ENCODE measurements around the gene RAPH1.

The RAPH1 gene

DNA sequence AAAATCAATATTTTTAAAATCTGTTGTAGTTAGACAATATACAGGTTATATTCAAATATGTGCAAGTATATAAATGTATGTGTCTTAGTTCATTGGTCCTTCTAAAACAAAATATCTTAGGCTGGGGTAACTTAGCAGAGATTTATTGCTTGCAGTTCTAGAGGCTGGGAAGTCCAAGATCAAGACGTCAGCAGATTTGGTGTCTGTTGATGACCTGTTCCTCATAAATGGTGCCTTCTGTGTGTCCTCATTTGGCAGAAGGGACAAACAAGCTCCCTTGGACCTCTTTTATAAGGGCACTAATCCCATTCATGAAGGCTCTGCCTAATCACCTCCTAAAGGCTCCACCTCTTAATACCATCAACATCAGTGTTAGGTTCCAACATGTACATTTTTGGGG, 175.7 kb downstream of the RAPH1 start:
- H3K4me1 ChIP-seq = no peaks in the 10 kb centered on the region
- H3K79me2 ChIP-seq = peaks cover 44% of the 10 kb centered on the region
- H3K27ac ChIP-seq = no peak overlapping the region
- H3K9me3 ChIP-seq (ENCODE audit: control insufficient read depth, low read length) = no peaks in the 10 kb centered on the region
- H2AFZ ChIP-seq = no peak overlapping the region
- no peaks in the 10 kb centered on the region for H3K27me3 ChIP-seq (ENCODE audit: control insufficient read depth, insufficient read depth, low read length)
- H3K36me3 ChIP-seq (ENCODE audit: control insufficient read depth, insufficient read depth, low read length) = no peaks in the 10 kb centered on the region
- no peak overlapping the region for H3K4me2 ChIP-seq (ENCODE audit: low read length)
- H3K9ac ChIP-seq = no peak overlapping the region
- no peak overlapping the region for H3K4me3 ChIP-seq (ENCODE audit: low read depth, low read length)
- TF ChIP-seq, protein P1, sequence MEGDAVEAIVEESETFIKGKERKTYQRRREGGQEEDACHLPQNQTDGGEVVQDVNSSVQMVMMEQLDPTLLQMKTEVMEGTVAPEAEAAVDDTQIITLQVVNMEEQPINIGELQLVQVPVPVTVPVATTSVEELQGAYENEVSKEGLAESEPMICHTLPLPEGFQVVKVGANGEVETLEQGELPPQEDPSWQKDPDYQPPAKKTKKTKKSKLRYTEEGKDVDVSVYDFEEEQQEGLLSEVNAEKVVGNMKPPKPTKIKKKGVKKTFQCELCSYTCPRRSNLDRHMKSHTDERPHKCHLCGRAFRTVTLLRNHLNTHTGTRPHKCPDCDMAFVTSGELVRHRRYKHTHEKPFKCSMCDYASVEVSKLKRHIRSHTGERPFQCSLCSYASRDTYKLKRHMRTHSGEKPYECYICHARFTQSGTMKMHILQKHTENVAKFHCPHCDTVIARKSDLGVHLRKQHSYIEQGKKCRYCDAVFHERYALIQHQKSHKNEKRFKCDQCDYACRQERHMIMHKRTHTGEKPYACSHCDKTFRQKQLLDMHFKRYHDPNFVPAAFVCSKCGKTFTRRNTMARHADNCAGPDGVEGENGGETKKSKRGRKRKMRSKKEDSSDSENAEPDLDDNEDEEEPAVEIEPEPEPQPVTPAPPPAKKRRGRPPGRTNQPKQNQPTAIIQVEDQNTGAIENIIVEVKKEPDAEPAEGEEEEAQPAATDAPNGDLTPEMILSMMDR (IDR thresholded peaks at IDR 0.05) = no peak

DNA sequence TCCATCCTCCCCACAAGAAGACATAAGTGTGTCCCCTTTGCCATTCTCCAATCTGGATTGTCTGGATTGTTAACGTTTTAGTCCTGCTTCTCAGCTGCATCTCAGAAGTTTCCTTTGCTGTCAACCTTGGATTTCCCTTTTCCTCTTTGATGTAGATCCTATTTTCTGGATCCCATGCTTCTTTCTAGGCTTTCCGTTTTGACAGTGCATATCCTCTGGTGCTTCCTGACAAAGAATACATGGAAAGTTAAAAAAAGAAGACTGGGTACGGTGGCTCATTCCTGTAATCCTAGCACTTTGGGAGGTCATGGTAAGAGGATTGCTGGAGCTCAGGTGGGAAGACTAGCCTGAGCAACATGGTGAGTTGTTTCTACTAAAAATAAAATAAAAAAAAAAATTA, 180.1 kb downstream of the RAPH1 start:
- no peak overlapping the region for H3K4me3 ChIP-seq (ENCODE audit: low read depth, low read length)
- peaks cover 44% of the 10 kb centered on the region for H3K79me2 ChIP-seq
- no peak overlapping the region for H3K9ac ChIP-seq
- no peak overlapping the region for H3K4me2 ChIP-seq (ENCODE audit: low read length)
- H3K27ac ChIP-seq = no peak overlapping the region
- H2AFZ ChIP-seq = no peak overlapping the region
- no peaks in the 10 kb centered on the region for H3K9me3 ChIP-seq (ENCODE audit: control insufficient read depth, low read length)
- H3K4me1 ChIP-seq = no peaks in the 10 kb centered on the region
- TF ChIP-seq, protein P1 (IDR thresholded peaks at IDR 0.05) = no peak
- no peaks in the 10 kb centered on the region for H3K36me3 ChIP-seq (ENCODE audit: control insufficient read depth, insufficient read depth, low read length)
- no peaks in the 10 kb centered on the region for H3K27me3 ChIP-seq (ENCODE audit: control insufficient read depth, insufficient read depth, low read length)

DNA sequence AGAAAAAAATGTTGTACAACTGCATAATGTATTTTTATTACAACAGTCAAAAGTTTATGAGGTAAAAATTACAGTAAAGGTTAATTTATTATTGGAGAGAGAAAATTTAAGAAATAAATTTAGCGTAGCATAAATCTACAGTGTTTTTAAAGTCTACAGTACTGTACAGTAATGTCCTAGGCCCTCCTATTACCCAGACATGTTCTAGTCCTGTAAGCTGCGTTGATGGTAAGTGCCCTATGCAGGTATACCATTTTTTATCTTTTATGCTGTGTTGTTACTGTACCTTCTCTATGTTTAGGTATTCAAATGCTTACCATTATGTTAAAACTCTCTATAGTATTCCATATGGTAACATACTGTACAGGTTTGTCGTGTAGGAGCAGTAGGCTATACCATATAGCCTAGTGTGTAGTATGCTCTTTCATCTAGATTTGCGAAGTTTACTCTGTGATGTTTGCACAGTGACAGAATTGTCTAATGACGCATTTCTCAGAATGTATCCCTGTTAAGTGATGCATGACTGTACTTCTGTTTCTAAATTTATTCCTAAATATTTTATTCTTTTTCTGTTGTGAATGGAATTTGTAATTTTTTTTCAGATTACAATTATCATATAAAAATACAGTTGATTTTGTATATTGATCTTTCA, 182.4 kb downstream of the RAPH1 start:
- no peak overlapping the region for H3K27ac ChIP-seq
- no peak overlapping the region for H3K4me2 ChIP-seq (ENCODE audit: low read length)
- no peaks in the 10 kb centered on the region for H3K36me3 ChIP-seq (ENCODE audit: control insufficient read depth, insufficient read depth, low read length)
- H3K4me3 ChIP-seq (ENCODE audit: low read depth, low read length) = no peak overlapping the region
- no peaks in the 10 kb centered on the region for H3K4me1 ChIP-seq
- H2AFZ ChIP-seq = no peak overlapping the region
- TF ChIP-seq, protein P1 (IDR thresholded peaks at IDR 0.05) = no peak
- H3K79me2 ChIP-seq = peaks cover 40% of the 10 kb centered on the region
- no peaks in the 10 kb centered on the region for H3K27me3 ChIP-seq (ENCODE audit: control insufficient read depth, insufficient read depth, low read length)
- H3K9ac ChIP-seq = no peak overlapping the region
- H3K9me3 ChIP-seq (ENCODE audit: control insufficient read depth, low read length) = no peaks in the 10 kb centered on the region

DNA sequence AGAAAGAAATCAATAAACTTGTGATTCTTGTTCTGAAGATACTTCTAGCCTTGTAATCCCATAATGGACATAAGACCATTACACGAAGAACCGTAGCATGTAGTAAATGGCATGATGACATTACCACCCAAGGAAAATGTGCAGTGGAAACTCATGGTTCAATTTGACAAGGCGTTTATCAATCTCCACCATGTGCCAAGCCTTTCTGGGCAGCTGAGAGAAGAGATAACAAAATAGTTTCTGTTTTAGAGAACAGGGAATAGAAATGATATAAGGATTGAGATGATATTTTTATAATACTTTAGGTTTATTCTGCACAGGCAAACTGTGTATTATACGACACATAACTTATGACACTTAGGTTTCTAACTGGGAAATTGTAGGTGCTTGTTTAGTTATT, 187.7 kb downstream of the RAPH1 start:
- Histone ChIP-seq H3K27me3 (ENCODE audit: control insufficient read depth, insufficient read depth, low read length) (no peaks in the 10 kb centered on the region), H3K4me1 (no peaks in the 10 kb centered on the region)
- TF ChIP-seq, protein P1 (IDR thresholded peaks at IDR 0.05) = no peak

DNA sequence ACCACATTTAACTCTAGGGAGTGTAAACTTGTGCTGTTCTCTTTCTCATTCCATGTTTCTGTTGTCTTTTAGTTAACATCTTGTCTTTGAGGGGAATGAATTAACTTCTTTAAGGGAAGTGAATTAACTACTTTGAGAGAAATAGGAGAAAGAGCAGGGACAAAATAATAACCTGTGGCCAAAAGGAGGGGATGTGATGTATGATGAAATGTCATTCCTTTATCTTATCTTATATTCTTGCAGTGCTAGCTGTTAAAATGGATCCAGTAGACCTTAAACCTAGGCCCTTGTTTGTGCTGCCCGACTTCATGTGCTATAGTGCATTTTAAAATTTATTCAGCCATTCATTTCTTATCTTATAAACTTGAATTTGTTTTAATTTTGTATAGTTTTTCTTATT, 188.5 kb downstream of the RAPH1 start:
- Histone ChIP-seq H3K27ac (no peak overlapping the region), H3K36me3 (ENCODE audit: control insufficient read depth, insufficient read depth, low read length) (no peaks in the 10 kb centered on the region)

More for the DNA sequence above, 187.7 kb downstream of the RAPH1 start:
- Histone ChIP-seq H3K4me2 (ENCODE audit: low read length) (no peak overlapping the region), H3K27ac (no peak overlapping the region), H2AFZ (no peak overlapping the region), H3K79me2 (peaks cover 51% of the 10 kb centered on the region), H3K36me3 (ENCODE audit: control insufficient read depth, insufficient read depth, low read length) (no peaks in the 10 kb centered on the region), H3K4me3 (ENCODE audit: low read depth, low read length) (no peak overlapping the region), H3K9me3 (ENCODE audit: control insufficient read depth, low read length) (no peaks in the 10 kb centered on the region), H3K9ac (no peak overlapping the region)

More for the DNA sequence above, 188.5 kb downstream of the RAPH1 start:
- H3K27me3 ChIP-seq (ENCODE audit: control insufficient read depth, insufficient read depth, low read length) = no peaks in the 10 kb centered on the region
- no peaks in the 10 kb centered on the region for H3K4me1 ChIP-seq
- H3K4me3 ChIP-seq (ENCODE audit: low read depth, low read length) = no peak overlapping the region
- peaks cover 46% of the 10 kb centered on the region for H3K79me2 ChIP-seq
- H3K9ac ChIP-seq = no peak overlapping the region
- no peak overlapping the region for H3K4me2 ChIP-seq (ENCODE audit: low read length)
- no peaks in the 10 kb centered on the region for H3K9me3 ChIP-seq (ENCODE audit: control insufficient read depth, low read length)
- TF ChIP-seq, protein P1 (IDR thresholded peaks at IDR 0.05) = no peak
- no peak overlapping the region for H2AFZ ChIP-seq

Measured in parathyroid adenoma (tissue), 2 donors.